GM12878 (cell line): Measurements from ENCODE around the gene DIRAS2. TPM values are rescaled to one million over a fixed set of nuclear protein-coding genes. Genes with fewer than 3 reads are reported as not detected.

Experiments used
- ATAC-seq: fragments of 200-7000 bp; cut with Tn5 transposase; 3 replicates; pipeline ENCODE4 v1.9.1; 2020; ENCODE audit warnings: mild to moderate bottlenecking, moderate library complexity
- BruUV-seq: library from RNA; stranded (reverse); fragments of 400-500 nt; replicated peaks from 2 replicates; lab custom pipeline; 2021; lab: Mats Ljungman, UMichigan
- CTCF ChIA-PET: fragments of 300-600 bp; sonication (Branson Sonifier 250); formaldehyde crosslinking; extraction: SDS; loops from one replicate; lab custom pipeline; 2021; ENCODE audit warnings: inconsistent platforms; lab: Yijun Ruan, JAX
- POLR2A ChIA-PET: fragments of 350-600 bp; formaldehyde crosslinking; extraction: SDS; loops from one replicate; lab custom pipeline; 2021; ENCODE audit warnings: inconsistent platforms; lab: Charles Lee
- RAD21 ChIA-PET: fragments of 300-600 bp; sonication (Branson Sonifier 250); formaldehyde crosslinking; loops from one replicate; lab custom pipeline; 2023; ENCODE audit warnings: antibody characterized with exemption; ENCODE audit not compliant: unreplicated experiment; lab: Charles Lee
- SMC1A ChIA-PET: fragments of 300-600 bp; sonication (Branson Sonifier 250); formaldehyde crosslinking; loops from one replicate; lab custom pipeline; 2023; ENCODE audit not compliant: unreplicated experiment, uncharacterized antibody; lab: Charles Lee
- DNase-seq: peaks from one replicate; pipeline ENCODE4 v3.0.0-alpha.2; 2011; ENCODE audit warnings: low read depth, low spot score
- FAIRE-seq: peaks from 3 replicates; lab custom pipeline; 2011; peaks lifted over from hg19 to GRCh38; lab: Jason Lieb, UNC
- H2AFZ ChIP-seq: 2 replicates; pipeline ENCODE4 v1.6.0; 2011; ENCODE audit warnings: low read depth, low read length, control low read depth; ENCODE audit not compliant: control insufficient read depth
- H3K27ac ChIP-seq: 2 replicates; pipeline ENCODE4 v1.5.1; 2011; ENCODE audit warnings: control low read depth; ENCODE audit not compliant: control insufficient read depth, insufficient read depth
- H3K27me3 ChIP-seq, 2 experiments: replicated peaks in 1 of 2; 2 replicates each; pipeline versions ENCODE4 v1.6.0 to v1.6.1; 2011; ENCODE audit warnings: low read length in 1 of 2; ENCODE audit not compliant: control insufficient read depth in 2 of 2, insufficient read depth in 2 of 2
- H3K36me3 ChIP-seq, 2 experiments: 2 replicates each; pipeline ENCODE4 v1.5.1; 2011; ENCODE audit warnings: low read length in 1 of 2; ENCODE audit not compliant: control insufficient read depth in 2 of 2, insufficient read depth in 2 of 2
- H3K4me1 ChIP-seq: 2 replicates; pipeline ENCODE4 v1.6.1; 2011; ENCODE audit warnings: mild to moderate bottlenecking, low read length, moderate library complexity, mixed read lengths; ENCODE audit not compliant: control insufficient read depth, insufficient read depth
- H3K4me2 ChIP-seq: 2 replicates; pipeline ENCODE4 v1.6.0; 2011; ENCODE audit warnings: control low read depth; ENCODE audit not compliant: control insufficient read depth, insufficient read depth
- H3K4me3 ChIP-seq: fragments of 200-600 bp; sonication (generic); 2 replicates; pipeline ENCODE4 v1.5.1; 2016
- H3K79me2 ChIP-seq: 2 replicates; pipeline ENCODE4 v1.6.0; 2011; ENCODE audit warnings: low read length; ENCODE audit not compliant: control insufficient read depth, insufficient read depth
- H3K9ac ChIP-seq: 2 replicates; pipeline ENCODE4 v1.8.0; 2011; ENCODE audit warnings: low read length, control low read depth, mixed read lengths; ENCODE audit not compliant: control insufficient read depth, insufficient read depth
- H3K9me3 ChIP-seq: replicated peaks from 3 replicates; pipeline ENCODE4 v1.5.1; 2011; ENCODE audit warnings: mild to moderate bottlenecking, low read length; ENCODE audit not compliant: control insufficient read depth, insufficient read depth
- H4K20me1 ChIP-seq: 2 replicates; pipeline ENCODE4 v1.6.0; 2011; ENCODE audit not compliant: control insufficient read depth, insufficient read depth
- CEBPB ChIP-seq, 2 experiments: fragments of 150-350 bp in 1 of 2; IDR thresholded peaks; 2 replicates each; pipeline ENCODE4 v1.6.1; 2012 to 2014; ENCODE audit warnings: low read depth in 2 of 2, low read length in 2 of 2, borderline replicate concordance in 1 of 2, inconsistent platforms in 1 of 2
- FOXM1 ChIP-seq: IDR thresholded peaks from 2 replicates; pipeline ENCODE4 v1.6.1; 2012; ENCODE audit warnings: low read depth, mild to moderate bottlenecking, inconsistent platforms, low read length, moderate library complexity
- JUND ChIP-seq: IDR thresholded peaks from 2 replicates; pipeline ENCODE4 v1.6.1; 2012; ENCODE audit warnings: low read depth, mild to moderate bottlenecking, low read length, improper control_type of control experiment, moderate library complexity
- KDM1A ChIP-seq: fragments of 200-600 bp; sonication (generic); IDR thresholded peaks from 2 replicates; pipeline ENCODE4 v1.6.1; 2016; ENCODE audit warnings: borderline replicate concordance
- NR2F1 ChIP-seq: fragments of 450-650 bp; conservative IDR thresholded peaks from 2 replicates; pipeline ENCODE4 v1.6.1; 2017; ENCODE audit warnings: mild to moderate bottlenecking
- RCOR1 ChIP-seq: conservative IDR thresholded peaks from 2 replicates; pipeline ENCODE4 v1.6.1; 2012; ENCODE audit warnings: low read depth, low read length, improper control_type of control experiment
- RELA ChIP-seq: fragments of 450-650 bp; IDR thresholded peaks from 2 replicates; pipeline ENCODE4 v1.8.0; 2014; ENCODE audit warnings: borderline replicate concordance; ENCODE audit not compliant: partially characterized antibody
- TBL1XR1 ChIP-seq: IDR thresholded peaks from 2 replicates; pipeline ENCODE4 v1.6.1; 2012; ENCODE audit warnings: low read depth, low read length, improper control_type of control experiment
- YY1 ChIP-seq: IDR thresholded peaks from 2 replicates; pipeline ENCODE4 v1.6.1; 2011; ENCODE audit warnings: low read depth, mild to moderate bottlenecking, low read length
- ZNF217 ChIP-seq: fragments of 450-650 bp; IDR thresholded peaks from 2 replicates; pipeline ENCODE4 v1.6.1; 2017; ENCODE audit warnings: antibody characterized with exemption, mild to moderate bottlenecking
- WGBS: methylation state at CpG from one replicate; pipeline ENCODE4 v1.1.6; 2016; ENCODE audit warnings: low lambda C conversion rate; ENCODE audit not compliant: insufficient replicate concordance, insufficient coverage; ENCODE audit errors: missing lambda C conversion rate; 5-methylcytosine and 5-hydroxymethylcytosine counted together
- in situ Hi-C: fragments of 300-500 bp; cut with MboI; formaldehyde crosslinking; loops from 9 replicates; pipeline ENCODE4 v1.14.3; 2018; ENCODE audit warnings: mixed read lengths
- intact Hi-C: fragments of 100-400 bp; cut with micrococcal nuclease; formaldehyde crosslinking; loops from one replicate; pipeline ENCODE4 v1.14.2; 2022; ENCODE audit not compliant: unreplicated experiment
- polyA plus RNA-seq, 11 experiments: library from polyadenylated mRNA; depleted of rRNA in 4 of 11; unstranded in 6 of 11; stranded (reverse) in 5 of 11; fragments of >200 nt; fragmentation: Nextera tagmentation in 4 of 11; fragmentation: Illumina TruSeq in 1 of 11; extraction: Ambion mirVana in 4 of 11; extraction: Trizol in 1 of 11; gene quantifications; 1 replicate in 1 of 11; 2 replicates in 10 of 11; pipeline versions ENCODE4 v1.2.1 to v1.2.3, GENCODE V29; 2011 to 2016; ENCODE audit warnings: inconsistent platforms in 2 of 11, missing spikeins in 2 of 11, low read depth in 1 of 11
- total RNA-seq, 4 experiments: library from RNA; depleted of rRNA in 3 of 4; stranded (reverse); fragments of >200 nt in 3 of 4; fragmentation: Illumina TruSeq in 1 of 4; extraction: Trizol in 1 of 4; gene quantifications; 2 replicates each; pipeline versions ENCODE4 v1.2.1 to v1.2.3, GENCODE V29; 2013 to 2021
- TF ChIP-seq, protein P1 (sequence below): IDR thresholded peaks from 2 replicates; pipeline ENCODE4 v1.6.1; 2012; ENCODE audit warnings: low read depth, low read length, improper control_type of control experiment
- TF ChIP-seq, protein P2 (sequence below): IDR thresholded peaks from 2 replicates; pipeline ENCODE4 v1.6.1; 2011; ENCODE audit warnings: borderline replicate concordance, low read depth, mild to moderate bottlenecking, moderate library complexity, low read length; ENCODE audit not compliant: insufficient read depth, poor library complexity, severe bottlenecking
- TF ChIP-seq, protein P3 (sequence below): fragments of 450-650 bp; IDR thresholded peaks from 2 replicates; pipeline ENCODE4 v1.6.1; 2016; ENCODE audit warnings: mild to moderate bottlenecking, moderate library complexity, borderline replicate concordance

Gene DIRAS2
- total and polyA plus RNA-seq, 10 of the 15 experiments (the other 5 are each of a cell fraction or from before 2014, with no cell fraction given): not detected

DNA sequence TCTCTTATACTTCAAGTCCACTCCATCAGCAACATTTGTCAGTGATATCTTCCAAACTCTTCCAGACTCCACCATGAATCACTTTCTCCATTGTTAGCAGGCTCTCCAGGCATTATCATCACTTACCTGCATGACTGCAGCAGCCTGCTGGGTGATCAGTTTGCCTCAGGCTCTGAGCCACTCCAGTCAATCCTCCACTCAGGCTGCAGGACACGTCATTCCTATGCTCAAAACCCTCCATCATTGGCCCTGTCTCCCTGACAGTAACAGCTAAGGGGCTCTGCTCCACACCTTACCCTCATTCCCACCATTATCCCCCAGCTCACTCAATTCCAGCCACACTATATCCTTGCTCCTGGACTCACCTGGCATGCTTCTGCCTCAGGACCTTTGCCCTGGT, 10.7 kb downstream of the DIRAS2 start:
- TF ChIP-seq CEBPB (IDR thresholded peaks at IDR 0.05; ENCODE audit: borderline replicate concordance in 1 of 2, low read depth in 2 of 2, low read length in 2 of 2): no peak
- TF ChIP-seq, protein P1, sequence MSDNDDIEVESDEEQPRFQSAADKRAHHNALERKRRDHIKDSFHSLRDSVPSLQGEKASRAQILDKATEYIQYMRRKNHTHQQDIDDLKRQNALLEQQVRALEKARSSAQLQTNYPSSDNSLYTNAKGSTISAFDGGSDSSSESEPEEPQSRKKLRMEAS: no peak
- in situ Hi-C loops: no loop called here
- Histone ChIP-seq H3K27ac (no peak overlapping the region), H3K4me2 (no peak overlapping the region), H3K27me3 (no peaks in the 10 kb centered on the region; a peak in 2 of 4 replicates), H3K4me3 (no peak overlapping the region), H3K9me3 (no peaks in the 10 kb centered on the region), H3K9ac (no peak overlapping the region), H3K36me3 (no peaks in the 10 kb centered on the region), H3K4me1 (no peaks in the 10 kb centered on the region), H4K20me1 (no peaks in the 10 kb centered on the region), H3K79me2 (no peaks in the 10 kb centered on the region), H2AFZ (no peak overlapping the region)
- WGBS: 0% methylated on average over 1 of the region's 1 CpG
- FAIRE-seq (no peak), ATAC-seq (no peak), DNase-seq (no peak)
- intact Hi-C loops: no loop called here
- RAD21 ChIA-PET: no interaction called here
- no TSS peak for BruUV-seq
- CTCF ChIA-PET: no interaction called here
- SMC1A ChIA-PET: no interaction called here
- POLR2A ChIA-PET: interaction anchor here (0.5 kb wide), 1 partner anchor 468 kb away, joined by 3 read pairs; no protein-coding TSS in a partner anchor

DNA sequence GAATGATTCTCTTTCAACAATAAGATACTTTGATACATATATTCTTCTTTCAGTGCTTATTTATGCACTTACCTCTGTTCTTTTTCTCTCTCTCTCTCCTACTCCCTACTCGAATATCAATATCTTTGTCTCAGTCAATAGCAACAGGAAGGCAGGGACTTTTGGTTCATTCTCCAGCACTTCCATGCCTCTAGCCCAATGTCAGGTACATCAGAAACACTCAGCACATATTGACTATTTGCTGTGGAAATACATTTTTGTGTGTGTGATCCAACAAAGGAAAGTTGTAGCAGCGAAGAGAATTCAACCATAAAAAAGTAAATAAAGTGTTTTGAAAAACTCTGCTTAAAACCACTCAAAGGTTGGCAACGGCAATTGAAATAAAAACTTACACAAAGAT, 12.6 kb downstream of the DIRAS2 start:
- 6% methylated on average over 3 of the region's 3 CpGs for WGBS
- Histone ChIP-seq H2AFZ (no peak overlapping the region), H3K4me2 (no peak overlapping the region), H3K27me3 (no peaks in the 10 kb centered on the region; a peak in 2 of 4 replicates), H3K4me1 (no peaks in the 10 kb centered on the region), H3K36me3 (no peaks in the 10 kb centered on the region), H3K4me3 (no peak overlapping the region), H3K79me2 (no peaks in the 10 kb centered on the region), H3K9me3 (no peaks in the 10 kb centered on the region), H3K27ac (no peak overlapping the region), H3K9ac (no peak overlapping the region), H4K20me1 (no peaks in the 10 kb centered on the region)
- ChIA-PET RAD21 (no interaction called here), CTCF (no interaction called here), POLR2A (no interaction called here), SMC1A (no interaction called here)
- in situ Hi-C loops: no loop called here
- intact Hi-C loops: no loop called here
- DNase-seq: no peak
- no peak for FAIRE-seq
- no TSS peak for BruUV-seq
- no peak for ATAC-seq
- TF ChIP-seq JUND (no peak), NR2F1 (no peak), YY1 (no peak), FOXM1 (no peak), RCOR1 (no peak), ZNF217 (no peak), KDM1A (no peak), TBL1XR1 (no peak), RELA (no peak)
- TF ChIP-seq, protein P2, sequence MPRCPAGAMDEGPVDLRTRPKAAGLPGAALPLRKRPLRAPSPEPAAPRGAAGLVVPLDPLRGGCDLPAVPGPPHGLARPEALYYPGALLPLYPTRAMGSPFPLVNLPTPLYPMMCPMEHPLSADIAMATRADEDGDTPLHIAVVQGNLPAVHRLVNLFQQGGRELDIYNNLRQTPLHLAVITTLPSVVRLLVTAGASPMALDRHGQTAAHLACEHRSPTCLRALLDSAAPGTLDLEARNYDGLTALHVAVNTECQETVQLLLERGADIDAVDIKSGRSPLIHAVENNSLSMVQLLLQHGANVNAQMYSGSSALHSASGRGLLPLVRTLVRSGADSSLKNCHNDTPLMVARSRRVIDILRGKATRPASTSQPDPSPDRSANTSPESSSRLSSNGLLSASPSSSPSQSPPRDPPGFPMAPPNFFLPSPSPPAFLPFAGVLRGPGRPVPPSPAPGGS: no peak
- TF ChIP-seq, protein P3, sequence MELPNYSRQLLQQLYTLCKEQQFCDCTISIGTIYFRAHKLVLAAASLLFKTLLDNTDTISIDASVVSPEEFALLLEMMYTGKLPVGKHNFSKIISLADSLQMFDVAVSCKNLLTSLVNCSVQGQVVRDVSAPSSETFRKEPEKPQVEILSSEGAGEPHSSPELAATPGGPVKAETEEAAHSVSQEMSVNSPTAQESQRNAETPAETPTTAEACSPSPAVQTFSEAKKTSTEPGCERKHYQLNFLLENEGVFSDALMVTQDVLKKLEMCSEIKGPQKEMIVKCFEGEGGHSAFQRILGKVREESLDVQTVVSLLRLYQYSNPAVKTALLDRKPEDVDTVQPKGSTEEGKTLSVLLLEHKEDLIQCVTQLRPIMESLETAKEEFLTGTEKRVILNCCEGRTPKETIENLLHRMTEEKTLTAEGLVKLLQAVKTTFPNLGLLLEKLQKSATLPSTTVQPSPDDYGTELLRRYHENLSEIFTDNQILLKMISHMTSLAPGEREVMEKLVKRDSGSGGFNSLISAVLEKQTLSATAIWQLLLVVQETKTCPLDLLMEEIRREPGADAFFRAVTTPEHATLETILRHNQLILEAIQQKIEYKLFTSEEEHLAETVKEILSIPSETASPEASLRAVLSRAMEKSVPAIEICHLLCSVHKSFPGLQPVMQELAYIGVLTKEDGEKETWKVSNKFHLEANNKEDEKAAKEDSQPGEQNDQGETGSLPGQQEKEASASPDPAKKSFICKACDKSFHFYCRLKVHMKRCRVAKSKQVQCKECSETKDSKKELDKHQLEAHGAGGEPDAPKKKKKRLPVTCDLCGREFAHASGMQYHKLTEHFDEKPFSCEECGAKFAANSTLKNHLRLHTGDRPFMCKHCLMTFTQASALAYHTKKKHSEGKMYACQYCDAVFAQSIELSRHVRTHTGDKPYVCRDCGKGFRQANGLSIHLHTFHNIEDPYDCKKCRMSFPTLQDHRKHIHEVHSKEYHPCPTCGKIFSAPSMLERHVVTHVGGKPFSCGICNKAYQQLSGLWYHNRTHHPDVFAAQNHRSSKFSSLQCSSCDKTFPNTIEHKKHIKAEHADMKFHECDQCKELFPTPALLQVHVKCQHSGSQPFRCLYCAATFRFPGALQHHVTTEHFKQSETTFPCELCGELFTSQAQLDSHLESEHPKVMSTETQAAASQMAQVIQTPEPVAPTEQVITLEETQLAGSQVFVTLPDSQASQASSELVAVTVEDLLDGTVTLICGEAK: no peak
